Liver (tissue), 9 donors: Measurements from ENCODE around the gene FRMPD4. TPM values are rescaled to one million over a fixed set of nuclear protein-coding genes. Genes with fewer than 3 reads are reported as not detected.

Experiments
- DNase-seq: peaks from one replicate; pipeline ENCODE4 v3.0.0-alpha.2; 2017; ENCODE audit warnings: low spot score
- H3K27ac ChIP-seq, 2 donors: one replicate each; pipeline ENCODE4 v1.7.0; 2013; ENCODE audit warnings: inconsistent platforms in 2 of 2, low read length in 2 of 2, control low read depth in 1 of 2, low read depth in 1 of 2, mild to moderate bottlenecking in 1 of 2
- H3K27me3 ChIP-seq, 4 donors: one replicate each; pipeline versions ENCODE4 v1.6.1 to v1.7.0; 2013; ENCODE audit warnings: low read length in 3 of 4, inconsistent platforms in 1 of 4, mild to moderate bottlenecking in 1 of 4, moderate library complexity in 1 of 4; ENCODE audit not compliant: control insufficient read depth in 4 of 4, insufficient read depth in 4 of 4
- H3K36me3 ChIP-seq, 4 donors: one replicate each; pipeline versions ENCODE4 v1.6.1 to v1.7.0; 2013; ENCODE audit warnings: low read length in 3 of 4, mild to moderate bottlenecking in 3 of 4, low read depth in 1 of 4, moderate library complexity in 1 of 4; ENCODE audit not compliant: control insufficient read depth in 4 of 4, insufficient read depth in 3 of 4
- H3K4me1 ChIP-seq, 4 donors: one replicate each; pipeline versions ENCODE4 v1.6.1 to v1.7.0; 2013; ENCODE audit warnings: low read length in 3 of 4, mild to moderate bottlenecking in 3 of 4, moderate library complexity in 1 of 4; ENCODE audit not compliant: control insufficient read depth in 4 of 4, insufficient read depth in 4 of 4
- H3K4me3 ChIP-seq, 3 donors: one replicate each; pipeline versions ENCODE4 v1.6.1 to v1.7.0; 2013; ENCODE audit warnings: low read length in 3 of 3, control low read depth in 1 of 3, low read depth in 1 of 3, mild to moderate bottlenecking in 1 of 3
- H3K9ac ChIP-seq, 2 donors: one replicate each; pipeline ENCODE4 v1.7.0; 2013; ENCODE audit warnings: low read length in 2 of 2, mild to moderate bottlenecking in 2 of 2, moderate library complexity in 2 of 2, control low read depth in 1 of 2, low read depth in 1 of 2
- H3K9me3 ChIP-seq, 4 donors: one replicate each; pipeline versions ENCODE4 v1.6.1 to v1.7.0; 2013; ENCODE audit warnings: low read length in 3 of 4; ENCODE audit not compliant: control insufficient read depth in 4 of 4
- CTCF ChIP-seq: fragments of 150-350 bp; IDR thresholded peaks from 2 replicates; pipeline ENCODE4 v1.5.1; 2017; ENCODE audit warnings: improper control_type of control experiment, low read depth, low read length; ENCODE audit not compliant: missing input control
- EGR1 ChIP-seq, 2 donors: IDR thresholded peaks; 2 replicates each; pipeline ENCODE4 v1.6.1; 2016 to 2018; ENCODE audit warnings: antibody characterized with exemption in 2 of 2, low read depth in 2 of 2
- FOXA1 ChIP-seq: IDR thresholded peaks from 2 replicates; pipeline ENCODE4 v1.6.1; 2016; ENCODE audit warnings: antibody characterized with exemption
- FOXA2 ChIP-seq: IDR thresholded peaks from 2 replicates; pipeline ENCODE4 v1.6.1; 2016; ENCODE audit warnings: antibody characterized with exemption
- GABPA ChIP-seq, 2 donors: IDR thresholded peaks in 1 of 2; conservative IDR thresholded peaks in 1 of 2; 2 replicates each; pipeline ENCODE4 v1.6.1; 2016; ENCODE audit warnings: antibody characterized with exemption in 2 of 2, mild to moderate bottlenecking in 1 of 2, moderate library complexity in 1 of 2
- HNF4A ChIP-seq, 2 donors: conservative IDR thresholded peaks; 2 replicates each; pipeline ENCODE4 v1.6.1; 2016; ENCODE audit warnings: antibody characterized with exemption in 2 of 2, mild to moderate bottlenecking in 2 of 2
- HNF4G ChIP-seq: IDR thresholded peaks from 2 replicates; pipeline ENCODE4 v1.6.1; 2016; ENCODE audit warnings: antibody characterized with exemption
- JUND ChIP-seq, 2 donors: IDR thresholded peaks; 2 replicates each; pipeline ENCODE4 v1.6.1; 2016; ENCODE audit warnings: antibody characterized with exemption in 2 of 2
- NR2F2 ChIP-seq: IDR thresholded peaks from 2 replicates; pipeline ENCODE4 v1.6.1; 2016; ENCODE audit warnings: antibody characterized with exemption
- RAD21 ChIP-seq, 2 donors: IDR thresholded peaks; 2 replicates each; pipeline ENCODE4 v1.6.1; 2016; ENCODE audit warnings: antibody characterized with exemption in 2 of 2, mild to moderate bottlenecking in 2 of 2
- RXRA ChIP-seq, 2 donors: IDR thresholded peaks; 2 replicates each; pipeline ENCODE4 v1.6.1; 2017 to 2018; ENCODE audit warnings: antibody characterized with exemption in 2 of 2, mild to moderate bottlenecking in 1 of 2
- SP1 ChIP-seq: IDR thresholded peaks from 2 replicates; pipeline ENCODE4 v1.6.1; 2018; ENCODE audit warnings: antibody characterized with exemption, mild to moderate bottlenecking
- TAF1 ChIP-seq: conservative IDR thresholded peaks from 2 replicates; pipeline ENCODE4 v1.6.1; 2016; ENCODE audit warnings: antibody characterized with exemption, mild to moderate bottlenecking
- YY1 ChIP-seq: IDR thresholded peaks from 2 replicates; pipeline ENCODE4 v1.6.1; 2016; ENCODE audit warnings: antibody characterized with exemption, mild to moderate bottlenecking
- WGBS: extraction: QIAGEN DNeasy Blood & Tissue Kit; methylation state at CpG from one replicate; pipeline ENCODE4 v1.1.7; 2013; 5-methylcytosine and 5-hydroxymethylcytosine counted together
- polyA plus RNA-seq, 2 donors: library from polyadenylated mRNA; stranded (reverse) in 1 of 2; unstranded in 1 of 2; fragments of 200-250 nt in 1 of 2; fragments of >200 nt in 1 of 2; fragmentation: Nextera tagmentation in 1 of 2; extraction: Ambion mirVana in 1 of 2; gene quantifications; one replicate each; pipeline versions ENCODE4 v1.2.1 to v1.2.3, GENCODE V29; 2013 to 2015
- total RNA-seq, 2 donors: library from RNA; depleted of rRNA; stranded (reverse); fragments of >200 nt; gene quantifications; one replicate each; pipeline ENCODE4 v1.2.3, GENCODE V29; 2014
- TF ChIP-seq, protein P1 (sequence below): IDR thresholded peaks from 2 replicates; pipeline ENCODE4 v1.6.1; 2016; ENCODE audit warnings: antibody characterized with exemption
- TF ChIP-seq, protein P2 (sequence below): IDR thresholded peaks from 2 replicates; pipeline ENCODE4 v1.6.1; 2016; ENCODE audit warnings: antibody characterized with exemption, mild to moderate bottlenecking
- TF ChIP-seq, protein P3 (sequence below): IDR thresholded peaks from 2 replicates; pipeline ENCODE4 v1.6.1; 2016; ENCODE audit warnings: antibody characterized with exemption
- TF ChIP-seq, protein P4 (sequence below): IDR thresholded peaks from 2 replicates; pipeline ENCODE4 v1.6.1; 2016; ENCODE audit warnings: antibody characterized with exemption
- donor health status: healthy.
- donor health status: healthy.
- donor health status: healthy.
- donor health status: healthy.
- donor health status: healthy.

Gene FRMPD4
- total and polyA plus RNA-seq, 4 donors: 0.01 to 0.08 (median 0.03) TPM; not detected in 1

DNA sequence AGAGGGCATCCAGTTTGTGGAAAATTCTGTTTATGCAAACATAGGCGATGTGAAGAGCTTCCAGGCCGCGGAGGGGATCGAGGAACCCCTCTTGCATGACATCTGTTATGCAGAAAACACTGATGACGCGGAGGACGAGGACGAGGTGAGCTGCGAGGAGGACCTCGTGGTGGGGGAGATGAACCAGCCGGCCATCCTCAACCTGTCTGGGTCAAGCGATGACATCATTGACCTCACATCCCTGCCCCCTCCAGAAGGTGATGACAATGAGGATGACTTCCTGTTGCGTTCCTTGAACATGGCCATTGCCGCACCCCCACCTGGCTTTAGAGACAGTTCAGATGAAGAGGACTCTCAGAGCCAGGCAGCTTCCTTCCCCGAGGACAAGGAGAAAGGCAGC, 578.3 kb downstream of the FRMPD4 start (continued):
- TF ChIP-seq, protein P1, sequence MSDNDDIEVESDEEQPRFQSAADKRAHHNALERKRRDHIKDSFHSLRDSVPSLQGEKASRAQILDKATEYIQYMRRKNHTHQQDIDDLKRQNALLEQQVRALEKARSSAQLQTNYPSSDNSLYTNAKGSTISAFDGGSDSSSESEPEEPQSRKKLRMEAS: no peak
- TF ChIP-seq YY1 (no peak), TAF1 (no peak)

DNA sequence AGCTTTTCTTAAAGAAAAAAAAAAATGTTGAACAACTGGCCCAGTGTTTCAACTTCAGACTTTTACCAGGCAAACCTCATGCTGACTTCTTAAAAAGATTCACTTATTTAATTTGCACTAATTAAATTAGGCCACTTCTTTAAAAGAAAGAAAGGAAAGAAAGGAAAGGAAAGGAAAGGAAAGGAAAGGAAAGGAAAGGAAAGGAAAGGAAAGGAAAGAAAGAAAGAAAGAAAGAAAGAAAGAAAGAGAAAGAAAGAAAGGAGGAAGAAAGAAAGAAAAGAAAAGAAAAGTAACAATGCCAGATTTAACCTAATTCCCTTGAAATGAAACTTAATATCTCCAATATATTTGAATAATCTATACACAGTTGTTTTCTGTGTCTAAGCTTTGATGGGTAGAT, 581.6 kb downstream of the FRMPD4 start:
- DNase-seq: no peak
- Histone ChIP-seq H3K9me3 (no peaks in the 10 kb centered on the region), H3K9ac (no peak overlapping the region), H3K4me3 (no peak overlapping the region), H3K27ac (no peak overlapping the region), H3K4me1 (no peaks in the 10 kb centered on the region), H3K27me3 (no peaks in the 10 kb centered on the region), H3K36me3 (no peaks in the 10 kb centered on the region)
- TF ChIP-seq FOXA2: no peak

- WGBS: 57% methylated on average over 8 of the region's 8 CpGs
- H3K4me3 ChIP-seq: no peak overlapping the region
- TF ChIP-seq SP1: no peak
- TF ChIP-seq, protein P2, sequence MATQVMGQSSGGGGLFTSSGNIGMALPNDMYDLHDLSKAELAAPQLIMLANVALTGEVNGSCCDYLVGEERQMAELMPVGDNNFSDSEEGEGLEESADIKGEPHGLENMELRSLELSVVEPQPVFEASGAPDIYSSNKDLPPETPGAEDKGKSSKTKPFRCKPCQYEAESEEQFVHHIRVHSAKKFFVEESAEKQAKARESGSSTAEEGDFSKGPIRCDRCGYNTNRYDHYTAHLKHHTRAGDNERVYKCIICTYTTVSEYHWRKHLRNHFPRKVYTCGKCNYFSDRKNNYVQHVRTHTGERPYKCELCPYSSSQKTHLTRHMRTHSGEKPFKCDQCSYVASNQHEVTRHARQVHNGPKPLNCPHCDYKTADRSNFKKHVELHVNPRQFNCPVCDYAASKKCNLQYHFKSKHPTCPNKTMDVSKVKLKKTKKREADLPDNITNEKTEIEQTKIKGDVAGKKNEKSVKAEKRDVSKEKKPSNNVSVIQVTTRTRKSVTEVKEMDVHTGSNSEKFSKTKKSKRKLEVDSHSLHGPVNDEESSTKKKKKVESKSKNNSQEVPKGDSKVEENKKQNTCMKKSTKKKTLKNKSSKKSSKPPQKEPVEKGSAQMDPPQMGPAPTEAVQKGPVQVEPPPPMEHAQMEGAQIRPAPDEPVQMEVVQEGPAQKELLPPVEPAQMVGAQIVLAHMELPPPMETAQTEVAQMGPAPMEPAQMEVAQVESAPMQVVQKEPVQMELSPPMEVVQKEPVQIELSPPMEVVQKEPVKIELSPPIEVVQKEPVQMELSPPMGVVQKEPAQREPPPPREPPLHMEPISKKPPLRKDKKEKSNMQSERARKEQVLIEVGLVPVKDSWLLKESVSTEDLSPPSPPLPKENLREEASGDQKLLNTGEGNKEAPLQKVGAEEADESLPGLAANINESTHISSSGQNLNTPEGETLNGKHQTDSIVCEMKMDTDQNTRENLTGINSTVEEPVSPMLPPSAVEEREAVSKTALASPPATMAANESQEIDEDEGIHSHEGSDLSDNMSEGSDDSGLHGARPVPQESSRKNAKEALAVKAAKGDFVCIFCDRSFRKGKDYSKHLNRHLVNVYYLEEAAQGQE: peak; percentile 72
- H3K27ac ChIP-seq: no peak overlapping the region
- H3K27me3 ChIP-seq: no peaks in the 10 kb centered on the region
- H3K9me3 ChIP-seq: no peaks in the 10 kb centered on the region
- no peaks in the 10 kb centered on the region for H3K4me1 ChIP-seq
- no peak overlapping the region for H3K9ac ChIP-seq
- no peaks in the 10 kb centered on the region for H3K36me3 ChIP-seq
- no peak for DNase-seq
Observed at GRCh38 chrX:12721042-12721441, 582.8 kb downstream of the FRMPD4 start.

DNA sequence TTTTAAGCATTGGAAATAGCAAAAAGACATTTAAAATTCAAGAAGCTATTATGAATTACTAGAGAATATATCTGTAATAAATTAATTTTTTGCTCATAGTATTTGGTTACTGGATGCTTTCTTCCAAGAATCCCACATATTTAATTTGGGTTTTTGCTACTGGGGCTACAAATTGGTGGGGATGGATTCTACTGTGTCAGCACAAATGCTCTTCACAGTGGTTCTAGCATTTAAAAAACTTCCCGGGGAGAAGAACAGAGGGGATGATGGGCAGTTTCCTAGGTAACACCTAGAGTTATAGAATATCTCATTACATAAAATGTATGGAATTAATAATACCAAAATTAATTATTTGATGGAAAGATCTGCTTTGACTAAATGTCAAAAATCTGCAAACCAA, 584.0 kb downstream of the FRMPD4 start:
- no peak for TF ChIP-seq NR2F2
- no peak for TF ChIP-seq EGR1 (IDR thresholded peaks at IDR 0.05; ENCODE audit: low read depth in 2 of 2)
- TF ChIP-seq RAD21 (IDR thresholded peaks at IDR 0.05): no peak
- no peak for TF ChIP-seq GABPA (IDR thresholded peaks at IDR 0.05 in 1 of 2, conservative IDR thresholded peaks at IDR 0.05 in 1 of 2)
- TF ChIP-seq JUND (IDR thresholded peaks at IDR 0.05): no peak
- no peak for TF ChIP-seq HNF4A (conservative IDR thresholded peaks at IDR 0.05)
- TF ChIP-seq TAF1: no peak
- TF ChIP-seq SP1: no peak
- TF ChIP-seq CTCF: no peak
- TF ChIP-seq, protein P3, sequence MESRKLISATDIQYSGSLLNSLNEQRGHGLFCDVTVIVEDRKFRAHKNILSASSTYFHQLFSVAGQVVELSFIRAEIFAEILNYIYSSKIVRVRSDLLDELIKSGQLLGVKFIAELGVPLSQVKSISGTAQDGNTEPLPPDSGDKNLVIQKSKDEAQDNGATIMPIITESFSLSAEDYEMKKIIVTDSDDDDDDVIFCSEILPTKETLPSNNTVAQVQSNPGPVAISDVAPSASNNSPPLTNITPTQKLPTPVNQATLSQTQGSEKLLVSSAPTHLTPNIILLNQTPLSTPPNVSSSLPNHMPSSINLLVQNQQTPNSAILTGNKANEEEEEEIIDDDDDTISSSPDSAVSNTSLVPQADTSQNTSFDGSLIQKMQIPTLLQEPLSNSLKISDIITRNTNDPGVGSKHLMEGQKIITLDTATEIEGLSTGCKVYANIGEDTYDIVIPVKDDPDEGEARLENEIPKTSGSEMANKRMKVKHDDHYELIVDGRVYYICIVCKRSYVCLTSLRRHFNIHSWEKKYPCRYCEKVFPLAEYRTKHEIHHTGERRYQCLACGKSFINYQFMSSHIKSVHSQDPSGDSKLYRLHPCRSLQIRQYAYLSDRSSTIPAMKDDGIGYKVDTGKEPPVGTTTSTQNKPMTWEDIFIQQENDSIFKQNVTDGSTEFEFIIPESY: no peak
- TF ChIP-seq RXRA (IDR thresholded peaks at IDR 0.05): no peak
- TF ChIP-seq FOXA1: no peak
- TF ChIP-seq, protein P4, sequence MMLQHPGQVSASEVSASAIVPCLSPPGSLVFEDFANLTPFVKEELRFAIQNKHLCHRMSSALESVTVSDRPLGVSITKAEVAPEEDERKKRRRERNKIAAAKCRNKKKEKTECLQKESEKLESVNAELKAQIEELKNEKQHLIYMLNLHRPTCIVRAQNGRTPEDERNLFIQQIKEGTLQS: no peak
- no peak for TF ChIP-seq HNF4G
- TF ChIP-seq, protein P1: no peak
- Histone ChIP-seq H3K36me3 (no peaks in the 10 kb centered on the region), H3K9ac (no peak overlapping the region), H3K27me3 (no peaks in the 10 kb centered on the region), H3K4me3 (no peak overlapping the region), H3K27ac (no peak overlapping the region), H3K9me3 (no peaks in the 10 kb centered on the region), H3K4me1 (no peaks in the 10 kb centered on the region)
- no peak for DNase-seq
- WGBS: 87% methylated on average over 1 of the region's 1 CpG
